K562 (cell line): Measurements from ENCODE around the gene DEDD2. TPM values are rescaled to one million over a fixed set of nuclear protein-coding genes. Genes with fewer than 3 reads are reported as not detected.
A peak's percentile ranks its signal among the peaks of the same experiment; 100 is the strongest.

Experiments
- CTCF ChIP-seq, 3 experiments: IDR thresholded peaks in 2 of 3; conservative IDR thresholded peaks in 1 of 3; 2 replicates each; pipeline ENCODE4 v1.5.1; 2011 to 2012; ENCODE audit warnings: low read length in 3 of 3, mild to moderate bottlenecking in 3 of 3, control low read depth in 2 of 3, improper control_type of control experiment in 1 of 3, inconsistent platforms in 1 of 3, low read depth in 1 of 3, mixed read lengths in 1 of 3, moderate library complexity in 1 of 3; ENCODE audit not compliant: insufficient read depth in 2 of 3
- FOXO4 ChIP-seq: fragments of 450-650 bp; formaldehyde crosslinking; IDR thresholded peaks from 2 replicates; pipeline ENCODE4 v1.4.0; 2020; ENCODE audit warnings: mild to moderate bottlenecking, moderate library complexity
- TCF3 ChIP-seq: sonication (generic); formaldehyde crosslinking; IDR thresholded peaks from 2 replicates; pipeline ENCODE4 v1.4.0; 2020; ENCODE audit warnings: mild to moderate bottlenecking, missing genetic modification reagents
- polyA plus RNA-seq, 8 experiments: library from polyadenylated mRNA; depleted of rRNA in 4 of 8; stranded (reverse) in 5 of 8; unstranded in 3 of 8; fragments of >200 nt; fragmentation: Nextera tagmentation in 2 of 8; fragmentation: Illumina TruSeq in 1 of 8; extraction: Ambion mirVana in 2 of 8; extraction: Trizol in 1 of 8; gene quantifications; 2 replicates each; pipeline versions ENCODE4 v1.2.1 to v1.2.3, GENCODE V29; 2011 to 2014; ENCODE audit warnings: inconsistent platforms in 1 of 8, missing spikeins in 1 of 8
- total RNA-seq, 7 experiments: library from RNA; depleted of rRNA in 6 of 7; stranded (reverse); fragments of >200 nt in 6 of 7; fragmentation: Illumina TruSeq in 2 of 7; extraction: Trizol in 2 of 7; gene quantifications; 2 replicates each; pipeline versions ENCODE4 v1.2.1 to v1.2.3, GENCODE V29; 2011 to 2021; ENCODE audit warnings: low replicate concordance in 1 of 7
- TF ChIP-seq, protein P1 (sequence below): sonication (generic); formaldehyde crosslinking; IDR thresholded peaks from 2 replicates; pipeline ENCODE4 v1.8.0; 2022; ENCODE audit warnings: mild to moderate bottlenecking, missing genetic modification reagents, borderline replicate concordance

DEDD2 gene
- total and polyA plus RNA-seq, 9 of the 15 experiments (the other 6 are each of a cell fraction or from before 2014, with no cell fraction given) = 4.3 to 43.0 (median 29.2) TPM

- TF ChIP-seq, protein P1, sequence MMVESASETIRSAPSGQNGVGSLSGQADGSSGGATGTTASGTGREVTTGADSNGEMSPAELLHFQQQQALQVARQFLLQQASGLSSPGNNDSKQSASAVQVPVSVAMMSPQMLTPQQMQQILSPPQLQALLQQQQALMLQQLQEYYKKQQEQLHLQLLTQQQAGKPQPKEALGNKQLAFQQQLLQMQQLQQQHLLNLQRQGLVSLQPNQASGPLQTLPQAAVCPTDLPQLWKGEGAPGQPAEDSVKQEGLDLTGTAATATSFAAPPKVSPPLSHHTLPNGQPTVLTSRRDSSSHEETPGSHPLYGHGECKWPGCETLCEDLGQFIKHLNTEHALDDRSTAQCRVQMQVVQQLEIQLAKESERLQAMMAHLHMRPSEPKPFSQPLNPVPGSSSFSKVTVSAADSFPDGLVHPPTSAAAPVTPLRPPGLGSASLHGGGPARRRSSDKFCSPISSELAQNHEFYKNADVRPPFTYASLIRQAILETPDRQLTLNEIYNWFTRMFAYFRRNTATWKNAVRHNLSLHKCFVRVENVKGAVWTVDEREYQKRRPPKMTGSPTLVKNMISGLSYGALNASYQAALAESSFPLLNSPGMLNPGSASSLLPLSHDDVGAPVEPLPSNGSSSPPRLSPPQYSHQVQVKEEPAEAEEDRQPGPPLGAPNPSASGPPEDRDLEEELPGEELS (CRISPR knock-in tag) = 0 out of 2 replicates have a peak, but pooled peaks have one; percentile 19
- TF ChIP-seq FOXO4 (CRISPR knock-in tag) (no peak), CTCF (IDR thresholded peaks at IDR 0.05 in 2 of 3, conservative IDR thresholded peaks at IDR 0.05 in 1 of 3; ENCODE audit: insufficient read depth in 2 of 3, low read depth in 1 of 3, low read length in 3 of 3) (peak; percentile 22 to 32 (median 24); a peak in 3 of 6 replicates), TCF3 (CRISPR knock-in tag) (peak; percentile 42; the same call in 1 of the 2 replicates)
Measured at GRCh38 chr19:42229301-42229854, 11.9 kb upstream of the DEDD2 start (continued).
